Measurements from ENCODE around the gene TRMT2A. TPM values are rescaled to one million over a fixed set of nuclear protein-coding genes. Genes with fewer than 3 reads are reported as not detected.

The TRMT2A gene
- total RNA-seq, 2 donors from 2014 or later: 76.8 to 98.6 TPM

DNA sequence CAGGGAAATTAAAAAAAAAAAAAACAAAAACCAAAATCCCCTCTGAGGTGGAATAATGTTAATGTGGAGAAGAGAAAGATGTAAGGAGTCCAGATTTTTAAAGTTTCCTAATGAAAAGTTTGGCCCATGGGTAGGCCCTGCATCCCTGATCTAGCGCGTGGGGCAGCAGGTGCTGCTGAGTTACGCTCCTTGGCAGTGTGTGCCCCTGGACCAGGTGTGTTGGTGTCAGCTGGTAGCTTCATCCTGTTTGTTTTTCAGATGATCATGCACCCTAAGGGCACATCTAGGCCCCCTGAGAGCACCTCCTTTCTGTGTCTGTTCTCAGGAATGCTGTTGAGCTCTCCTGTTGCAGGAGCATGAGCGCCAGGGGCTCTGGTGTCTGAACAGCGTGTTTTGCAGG, 30.3 kb downstream of the TRMT2A start:
- no peak for DNase-seq
- ATAC-seq: no peak
- peaks cover 9 to 44% of the 10 kb centered on the region in 2 donors for H3K36me3 ChIP-seq (replicated peaks in 1 of 2; ENCODE audit: insufficient read depth in 1 of 2, low read depth in 2 of 2)

DNA sequence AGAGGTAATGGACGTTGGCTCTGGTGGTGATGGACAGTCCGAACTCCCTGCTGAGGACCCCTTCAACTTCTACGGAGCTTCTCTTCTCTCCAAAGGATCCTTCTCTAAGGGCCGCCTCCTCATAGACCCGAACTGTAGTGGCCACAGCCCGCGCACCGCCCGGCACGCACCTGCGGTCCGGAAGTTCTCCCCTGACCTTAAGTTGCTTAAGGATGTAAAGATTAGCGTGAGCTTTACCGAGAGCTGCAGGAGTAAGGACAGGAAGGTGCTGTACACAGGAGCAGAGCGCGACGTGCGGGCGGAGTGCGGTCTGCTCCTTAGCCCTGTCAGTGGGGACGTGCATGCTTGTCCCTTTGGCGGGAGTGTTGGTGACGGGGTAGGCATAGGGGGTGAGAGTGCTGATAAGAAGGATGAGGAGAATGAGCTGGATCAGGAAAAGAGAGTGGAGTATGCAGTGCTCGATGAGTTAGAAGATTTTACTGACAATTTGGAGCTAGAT, 30.9 kb downstream of the TRMT2A start:
- Histone ChIP-seq H3K27me3 (no peaks in the 10 kb centered on the region), H3K4me1 (peaks cover 40% of the 10 kb centered on the region), H3K27ac (no peak overlapping the region), H3K4me3 (no peak overlapping the region), H3K36me3 (replicated peaks in 1 of 2; ENCODE audit: insufficient read depth in 1 of 2, low read depth in 2 of 2) (peaks cover 9 to 38% of the 10 kb centered on the region in 2 donors), H3K9me3 (no peaks in the 10 kb centered on the region)
- TF ChIP-seq POLR2A (IDR thresholded peaks at IDR 0.05): no peak
- TF ChIP-seq, protein P1, sequence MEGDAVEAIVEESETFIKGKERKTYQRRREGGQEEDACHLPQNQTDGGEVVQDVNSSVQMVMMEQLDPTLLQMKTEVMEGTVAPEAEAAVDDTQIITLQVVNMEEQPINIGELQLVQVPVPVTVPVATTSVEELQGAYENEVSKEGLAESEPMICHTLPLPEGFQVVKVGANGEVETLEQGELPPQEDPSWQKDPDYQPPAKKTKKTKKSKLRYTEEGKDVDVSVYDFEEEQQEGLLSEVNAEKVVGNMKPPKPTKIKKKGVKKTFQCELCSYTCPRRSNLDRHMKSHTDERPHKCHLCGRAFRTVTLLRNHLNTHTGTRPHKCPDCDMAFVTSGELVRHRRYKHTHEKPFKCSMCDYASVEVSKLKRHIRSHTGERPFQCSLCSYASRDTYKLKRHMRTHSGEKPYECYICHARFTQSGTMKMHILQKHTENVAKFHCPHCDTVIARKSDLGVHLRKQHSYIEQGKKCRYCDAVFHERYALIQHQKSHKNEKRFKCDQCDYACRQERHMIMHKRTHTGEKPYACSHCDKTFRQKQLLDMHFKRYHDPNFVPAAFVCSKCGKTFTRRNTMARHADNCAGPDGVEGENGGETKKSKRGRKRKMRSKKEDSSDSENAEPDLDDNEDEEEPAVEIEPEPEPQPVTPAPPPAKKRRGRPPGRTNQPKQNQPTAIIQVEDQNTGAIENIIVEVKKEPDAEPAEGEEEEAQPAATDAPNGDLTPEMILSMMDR (IDR thresholded peaks at IDR 0.05): no peak
- intact Hi-C loops (cut with DNase I): no loop called here
- DNase-seq (no peak), ATAC-seq (no peak)
- WGBS, 2 donors: 91 to 92% methylated on average over 20 to 24 of the region's 24 CpGs

More for the DNA sequence above, 30.3 kb downstream of the TRMT2A start:
- H3K27ac ChIP-seq: no peak overlapping the region
- H3K9me3 ChIP-seq: no peaks in the 10 kb centered on the region
- 96 to 97% methylated on average over 5 of the region's 5 CpGs for WGBS, 2 donors
- no peak for TF ChIP-seq POLR2A (IDR thresholded peaks at IDR 0.05)
- TF ChIP-seq, protein P1 (IDR thresholded peaks at IDR 0.05): no peak
- intact Hi-C loops (cut with DNase I): no loop called here
- H3K4me1 ChIP-seq: peaks cover 34% of the 10 kb centered on the region
- H3K27me3 ChIP-seq: no peaks in the 10 kb centered on the region
- H3K4me3 ChIP-seq: no peak overlapping the region

- ATAC-seq (no peak), DNase-seq (no peak)
- peaks cover 45% of the 10 kb centered on the region for H3K4me1 ChIP-seq
- H3K9me3 ChIP-seq: no peaks in the 10 kb centered on the region
- TF ChIP-seq, protein P1 (IDR thresholded peaks at IDR 0.05): no peak
- no peak for TF ChIP-seq POLR2A (IDR thresholded peaks at IDR 0.05)
- H3K36me3 ChIP-seq (replicated peaks in 1 of 2; ENCODE audit: insufficient read depth in 1 of 2, low read depth in 2 of 2): peaks cover 9 to 33% of the 10 kb centered on the region in 2 donors
- WGBS, 2 donors: 95% methylated on average over 20 of the region's 20 CpGs
- intact Hi-C loops (cut with DNase I): no loop called here
- no peak overlapping the region for H3K27ac ChIP-seq
- H3K4me3 ChIP-seq: no peak overlapping the region
- H3K27me3 ChIP-seq: no peaks in the 10 kb centered on the region
These were observed 31.4 kb downstream of the TRMT2A start for GRCh38 chr22:20085651-20086050.

DNA sequence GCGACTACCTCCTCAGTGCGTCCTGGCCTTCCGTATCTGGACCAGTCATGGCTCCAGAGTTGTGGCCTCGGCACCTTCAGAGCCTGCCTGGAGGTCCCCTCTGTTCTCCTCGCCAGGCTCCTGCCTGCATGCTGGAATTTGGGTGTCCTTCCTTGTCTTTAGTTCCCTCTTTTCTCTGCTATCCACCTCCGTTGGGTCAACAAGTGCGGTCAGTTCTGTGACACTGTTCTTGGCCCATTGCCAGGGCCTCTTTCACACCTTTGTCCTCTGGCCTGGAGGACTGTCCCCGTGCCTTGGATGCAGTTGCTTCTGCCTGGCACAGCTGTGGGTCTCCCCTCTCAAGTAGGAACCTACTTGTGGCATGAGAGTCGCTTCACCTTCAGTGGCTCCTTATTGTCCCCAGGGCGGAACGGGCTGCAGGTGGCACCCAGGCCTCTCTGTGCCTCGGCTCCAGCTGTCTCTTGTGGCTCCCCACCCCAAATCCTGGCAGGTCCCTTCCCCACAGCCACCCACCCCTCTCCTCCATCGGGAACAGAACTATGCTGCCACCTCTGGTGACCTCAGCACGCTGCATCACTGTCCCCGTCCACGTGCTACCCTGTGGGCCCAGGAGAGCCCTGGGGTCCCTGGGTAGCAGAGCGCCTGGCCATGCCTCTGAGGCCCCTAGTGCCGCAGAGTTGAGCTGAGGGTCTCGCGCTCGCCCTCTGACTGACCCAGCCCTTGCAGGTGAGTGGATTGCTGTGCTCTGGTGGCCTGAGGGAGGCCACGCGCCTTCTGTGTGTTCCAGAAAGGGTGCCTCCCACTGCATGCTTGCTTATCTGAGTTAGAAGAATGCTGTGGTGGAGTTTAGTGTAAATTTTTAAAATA, 32.2 kb downstream of the TRMT2A start:
- no peaks in the 10 kb centered on the region for H3K9me3 ChIP-seq
- ATAC-seq: no peak
- H3K27ac ChIP-seq: no peak overlapping the region
- TF ChIP-seq POLR2A (IDR thresholded peaks at IDR 0.05): no peak
- TF ChIP-seq, protein P1 (IDR thresholded peaks at IDR 0.05): peak in 5 of 7 experiments; percentile 8 to 22 (median 18)
- intact Hi-C loops (cut with DNase I): no loop called here
- H3K4me3 ChIP-seq: no peak overlapping the region
- WGBS, 2 donors: 65 to 67% methylated on average over 18 to 23 of the region's 23 CpGs
- peaks cover 9 to 24% of the 10 kb centered on the region in 2 donors for H3K36me3 ChIP-seq (replicated peaks in 1 of 2; ENCODE audit: insufficient read depth in 1 of 2, low read depth in 2 of 2)
- peak in 3 of 4 donors; percentile 31 to 58 (median 52) for DNase-seq
- H3K27me3 ChIP-seq: no peaks in the 10 kb centered on the region
- peaks cover 46% of the 10 kb centered on the region for H3K4me1 ChIP-seq

Measured in body of pancreas (tissue), 4 donors.